ENCODE results near the gene TMEM72. TPM values are rescaled to one million over a fixed set of nuclear protein-coding genes. Genes with fewer than 3 reads are reported as not detected.
A peak's percentile ranks its signal among the peaks of the same experiment; 100 is the strongest.

The TMEM72 gene
- polyA plus RNA-seq, 3 donors, result not detected

- Histone ChIP-seq H4K20me1 (ENCODE audit: insufficient read depth, low read length) (peaks cover 27% of the 10 kb centered on the region), H3K4me3 (replicated peaks in 1 of 3; ENCODE audit: low read depth in 2 of 3, low read length in 3 of 3) (peak overlapping the region in 1 of 3 experiments; percentile 96), H3K4me2 (replicated peaks; ENCODE audit: extremely low read depth, low read length, poor library complexity, severe bottlenecking) (peak overlapping the region; percentile 99), H3K79me2 (ENCODE audit: insufficient read depth, low read length) (peaks cover 83% of the 10 kb centered on the region), H3K9ac (ENCODE audit: insufficient read depth, low read length, poor library complexity, severe bottlenecking) (peak overlapping the region; percentile 23), H3K9me3 (replicated peaks in 1 of 2; ENCODE audit: control insufficient read depth in 1 of 2, insufficient read depth in 1 of 2, low read length in 2 of 2) (no peaks in the 10 kb centered on the region), H3K27ac (ENCODE audit: low read depth in 1 of 2, low read length in 2 of 2) (peak overlapping the region; percentile 73 to 81), H3K4me1 (ENCODE audit: control insufficient read depth in 1 of 2, insufficient read depth in 2 of 2, low read length in 2 of 2) (peaks cover 98 to 100% of the 10 kb centered on the region in 2 donors), H3K36me3 (replicated peaks in 1 of 2; ENCODE audit: control insufficient read depth in 1 of 2, insufficient read depth in 2 of 2, low read length in 2 of 2) (peaks cover 41% of the 10 kb centered on the region in 2 donors), H3K27me3 (ENCODE audit: control insufficient read depth in 2 of 2, insufficient read depth in 2 of 2, low read length in 2 of 2) (no peaks in the 10 kb centered on the region), H2AFZ (ENCODE audit: insufficient read depth, low read depth, low read length, poor library complexity, severe bottlenecking) (no peak overlapping the region)
- Mint-ChIP-seq H3K27me3 (ENCODE audit: low read depth in 3 of 3) (no peaks in the 10 kb centered on the region), H3K27ac (peak overlapping the region; percentile 83 to 97 (median 93)), H3K36me3 (peaks cover 52 to 72% of the 10 kb centered on the region in 2 donors), H3K9me3 (peaks cover 0 to 3% (median 0%) of the 10 kb centered on the region in 7 donors), H3K4me3 (peak overlapping the region; percentile 3 to 84), H3K4me1 (peaks cover 97% of the 10 kb centered on the region)
- no peak for TF ChIP-seq CTCF (IDR thresholded peaks at IDR 0.05)
- intact Hi-C loops (cut with micrococcal nuclease), result loop anchor here in 1 of 2 donors (10.0 kb wide), 2 partner anchors 406 to 1056 kb away; partner anchors contain the start of gene ALOX5
- WGBS (ENCODE audit: insufficient coverage), result 39% methylated on average over 6 of the region's 11 CpGs
- DNase-seq, result no peak
Measured at GRCh38 chr10:44968500-44969400, 57.6 kb downstream of the TMEM72 start.

- Histone ChIP-seq H3K4me3 (replicated peaks in 1 of 3; ENCODE audit: low read depth in 2 of 3, low read length in 3 of 3) (peak overlapping the region in 1 of 3 experiments; percentile 96), H3K27me3 (ENCODE audit: control insufficient read depth in 2 of 2, insufficient read depth in 2 of 2, low read length in 2 of 2) (no peaks in the 10 kb centered on the region), H3K4me2 (replicated peaks; ENCODE audit: extremely low read depth, low read length, poor library complexity, severe bottlenecking) (peak overlapping the region; percentile 99), H3K79me2 (ENCODE audit: insufficient read depth, low read length) (peaks cover 74% of the 10 kb centered on the region), H3K9me3 (replicated peaks in 1 of 2; ENCODE audit: control insufficient read depth in 1 of 2, insufficient read depth in 1 of 2, low read length in 2 of 2) (no peaks in the 10 kb centered on the region), H3K36me3 (replicated peaks in 1 of 2; ENCODE audit: control insufficient read depth in 1 of 2, insufficient read depth in 2 of 2, low read length in 2 of 2) (peaks cover 41% of the 10 kb centered on the region in 2 donors), H4K20me1 (ENCODE audit: insufficient read depth, low read length) (peaks cover 16% of the 10 kb centered on the region), H2AFZ (ENCODE audit: insufficient read depth, low read depth, low read length, poor library complexity, severe bottlenecking) (no peak overlapping the region), H3K9ac (ENCODE audit: insufficient read depth, low read length, poor library complexity, severe bottlenecking) (no peak overlapping the region), H3K4me1 (ENCODE audit: control insufficient read depth in 1 of 2, insufficient read depth in 2 of 2, low read length in 2 of 2) (peaks cover 98 to 100% of the 10 kb centered on the region in 2 donors), H3K27ac (ENCODE audit: low read depth in 1 of 2, low read length in 2 of 2) (peak overlapping the region; percentile 17 to 81)
- peaks cover 0 to 3% (median 0%) of the 10 kb centered on the region in 7 donors for H3K9me3 Mint-ChIP-seq
- no peak for DNase-seq
- WGBS (ENCODE audit: insufficient coverage), result 96% methylated on average over 3 of the region's 9 CpGs
- H3K27me3 Mint-ChIP-seq (ENCODE audit: low read depth in 3 of 3), result no peaks in the 10 kb centered on the region
- intact Hi-C loops (cut with micrococcal nuclease), result loop anchor here in 1 of 2 donors (10.0 kb wide), 2 partner anchors 405 to 1055 kb away; partner anchors contain the start of gene ALOX5
- peak overlapping the region in 6 of 7 donors; percentile 63 to 97 (median 92) for H3K27ac Mint-ChIP-seq
- no peak for TF ChIP-seq CTCF (IDR thresholded peaks at IDR 0.05)
- H3K4me3 Mint-ChIP-seq, result peak overlapping the region in 1 of 2 donors; percentile 41
- peaks cover 47 to 61% of the 10 kb centered on the region in 2 donors for H3K36me3 Mint-ChIP-seq
- peaks cover 97% of the 10 kb centered on the region for H3K4me1 Mint-ChIP-seq
Measured at GRCh38 chr10:44969854-44970253, 58.7 kb downstream of the TMEM72 start.

All from CD14-positive monocyte (primary cell).